ENCODE results near the gene E2F2.

The E2F2 gene

DNA sequence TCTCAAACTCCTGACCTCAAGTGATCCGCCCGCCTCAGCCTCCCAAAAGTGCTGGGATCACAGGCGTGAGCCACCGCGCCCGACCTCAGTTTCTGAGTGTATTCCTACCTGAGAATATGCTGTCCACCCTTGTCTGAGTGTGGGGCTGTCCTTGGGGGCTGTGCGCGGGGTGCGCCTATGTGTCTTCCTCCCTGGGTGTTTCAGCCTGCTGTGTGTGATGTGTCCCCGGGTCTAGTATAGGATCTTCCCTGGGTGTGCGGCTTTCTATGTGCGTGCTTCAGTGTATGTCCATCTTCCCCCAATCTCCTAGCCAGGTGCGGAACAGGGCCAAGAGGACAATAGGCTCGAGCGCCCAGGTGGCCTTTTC lies 36.6 kb upstream of the E2F2 start:
- peak overlapping the region; percentile 16 for H3K9ac ChIP-seq (ENCODE audit: insufficient read length, low read depth)
- no peak for DNase-seq (ENCODE audit: low read depth, low spot score)
- H3K4me3 ChIP-seq (ENCODE audit: insufficient read length, low read depth) = peak overlapping the region; percentile 34
- no peak for TF ChIP-seq SUZ12 (IDR thresholded peaks at IDR 0.05; ENCODE audit: extremely low read depth, insufficient read depth, insufficient read length)
- H3K27me3 ChIP-seq (ENCODE audit: insufficient read depth, insufficient read length) = no peaks in the 10 kb centered on the region
- no peaks in the 10 kb centered on the region for H3K9me3 ChIP-seq (ENCODE audit: insufficient read depth, low read length)
- H3K36me3 ChIP-seq (ENCODE audit: insufficient read depth, insufficient read length, low read length) = no peaks in the 10 kb centered on the region
- peaks cover 5% of the 10 kb centered on the region for H3K4me1 ChIP-seq (ENCODE audit: insufficient read depth, insufficient read length)

- TF ChIP-seq ZNF274 (IDR thresholded peaks at IDR 0.05; ENCODE audit: low read depth, low read length) (no peak), SUZ12 (IDR thresholded peaks at IDR 0.05; ENCODE audit: extremely low read depth, insufficient read depth, insufficient read length) (no peak), YY1 (IDR thresholded peaks at IDR 0.05; ENCODE audit: insufficient read depth, insufficient read length) (no peak)
- H3K4me1 ChIP-seq (ENCODE audit: insufficient read depth, insufficient read length) = peaks cover 5% of the 10 kb centered on the region
- H3K4me3 ChIP-seq (ENCODE audit: insufficient read length, low read depth) = no peak overlapping the region
- H3K36me3 ChIP-seq (ENCODE audit: insufficient read depth, insufficient read length, low read length) = no peaks in the 10 kb centered on the region
- DNase-seq (ENCODE audit: low read depth, low spot score) = no peak
- H3K27me3 ChIP-seq (ENCODE audit: insufficient read depth, insufficient read length) = no peaks in the 10 kb centered on the region
- no peaks in the 10 kb centered on the region for H3K9me3 ChIP-seq (ENCODE audit: insufficient read depth, low read length)
- H3K9ac ChIP-seq (ENCODE audit: insufficient read length, low read depth) = no peak overlapping the region
Measured at GRCh38 chr1:23566304-23566703, 35.3 kb upstream of the E2F2 start.

- no peaks in the 10 kb centered on the region for H3K27me3 ChIP-seq (ENCODE audit: insufficient read depth, insufficient read length)
- H3K4me3 ChIP-seq (ENCODE audit: insufficient read length, low read depth) = no peak overlapping the region
- no peaks in the 10 kb centered on the region for H3K9me3 ChIP-seq (ENCODE audit: insufficient read depth, low read length)
- H3K9ac ChIP-seq (ENCODE audit: insufficient read length, low read depth) = no peak overlapping the region
- no peak for TF ChIP-seq YY1 (IDR thresholded peaks at IDR 0.05; ENCODE audit: insufficient read depth, insufficient read length)
- no peak for TF ChIP-seq SUZ12 (IDR thresholded peaks at IDR 0.05; ENCODE audit: extremely low read depth, insufficient read depth, insufficient read length)
- TF ChIP-seq ZNF274 (IDR thresholded peaks at IDR 0.05; ENCODE audit: low read depth, low read length) = no peak
- peaks cover 5% of the 10 kb centered on the region for H3K4me1 ChIP-seq (ENCODE audit: insufficient read depth, insufficient read length)
- DNase-seq (ENCODE audit: low read depth, low spot score) = no peak
- H3K36me3 ChIP-seq (ENCODE audit: insufficient read depth, insufficient read length, low read length) = no peaks in the 10 kb centered on the region
Measured at GRCh38 chr1:23565776-23566175, 34.7 kb upstream of the E2F2 start.

DNA sequence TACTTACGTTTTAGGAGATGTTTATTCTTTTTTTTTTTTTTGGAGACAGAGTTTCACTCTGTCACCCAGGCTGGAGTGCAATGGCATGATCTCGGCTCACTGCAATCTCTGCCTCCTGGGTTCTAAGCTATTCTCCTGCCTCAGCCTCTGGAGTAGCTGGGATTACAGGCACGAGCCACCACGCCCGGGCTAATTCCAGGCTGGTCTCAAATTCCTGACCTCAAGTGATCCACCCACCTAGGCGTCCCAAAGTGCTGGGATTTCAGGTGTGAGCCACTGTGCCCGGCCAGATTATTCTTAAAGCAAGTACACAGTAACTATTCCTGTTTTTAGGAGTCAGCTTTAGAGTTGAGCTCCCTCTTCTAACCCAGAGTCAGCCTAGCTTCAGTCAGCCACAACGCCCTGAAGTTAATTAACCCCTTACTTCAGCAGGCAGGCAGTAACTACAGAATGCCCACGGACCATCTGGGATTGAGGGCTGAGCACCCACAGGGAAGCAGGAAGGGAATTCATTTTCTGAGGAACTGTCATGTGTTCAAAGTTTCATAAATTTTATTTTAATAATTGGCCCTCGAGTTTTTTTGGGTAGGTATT lies 33.6 kb upstream of the E2F2 start:
- H3K36me3 ChIP-seq (ENCODE audit: insufficient read depth, insufficient read length, low read length) = no peaks in the 10 kb centered on the region
- no peak overlapping the region for H3K4me3 ChIP-seq (ENCODE audit: insufficient read length, low read depth)
- TF ChIP-seq ZNF274 (IDR thresholded peaks at IDR 0.05; ENCODE audit: low read depth, low read length) (no peak), YY1 (IDR thresholded peaks at IDR 0.05; ENCODE audit: insufficient read depth, insufficient read length) (no peak), SUZ12 (IDR thresholded peaks at IDR 0.05; ENCODE audit: extremely low read depth, insufficient read depth, insufficient read length) (no peak)
- no peak overlapping the region for H3K9ac ChIP-seq (ENCODE audit: insufficient read length, low read depth)
- peaks cover 5% of the 10 kb centered on the region for H3K4me1 ChIP-seq (ENCODE audit: insufficient read depth, insufficient read length)
- no peak for DNase-seq (ENCODE audit: low read depth, low spot score)
- H3K27me3 ChIP-seq (ENCODE audit: insufficient read depth, insufficient read length) = no peaks in the 10 kb centered on the region
- no peaks in the 10 kb centered on the region for H3K9me3 ChIP-seq (ENCODE audit: insufficient read depth, low read length)

DNA sequence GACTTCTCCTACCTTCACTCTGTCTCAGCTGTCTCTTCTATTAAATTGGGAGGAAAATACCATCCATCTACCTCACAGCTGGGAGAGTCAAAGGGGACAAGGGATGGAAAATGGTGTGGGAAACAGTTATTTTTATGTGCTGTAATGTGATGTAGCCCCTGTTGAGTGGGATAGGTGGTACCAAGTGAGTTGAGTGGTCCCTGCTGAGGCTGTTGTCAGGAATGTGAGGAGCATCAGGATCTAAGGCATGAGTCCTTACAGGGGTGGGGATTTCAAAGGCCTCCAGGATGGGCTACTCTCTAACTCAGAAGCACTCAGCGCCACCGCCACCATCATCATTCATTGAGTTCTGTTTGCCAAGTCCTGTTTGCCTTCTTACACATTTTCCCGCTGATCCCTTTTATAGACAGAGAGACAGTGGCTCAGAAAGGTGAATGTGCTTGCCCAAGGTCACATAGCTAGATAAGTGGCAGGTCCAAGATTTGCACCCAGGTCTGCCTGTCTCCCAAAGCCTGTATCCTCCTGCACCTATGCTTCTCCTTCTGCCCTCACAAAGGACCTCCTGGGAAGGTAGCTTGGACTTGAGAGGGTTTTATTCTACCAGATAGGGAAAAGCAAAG lies 32.8 kb upstream of the E2F2 start:
- Histone ChIP-seq H3K4me3 (ENCODE audit: insufficient read length, low read depth) (no peak overlapping the region), H3K9me3 (ENCODE audit: insufficient read depth, low read length) (no peaks in the 10 kb centered on the region), H3K36me3 (ENCODE audit: insufficient read depth, insufficient read length, low read length) (peaks cover 4% of the 10 kb centered on the region), H3K9ac (ENCODE audit: insufficient read length, low read depth) (no peak overlapping the region), H3K27me3 (ENCODE audit: insufficient read depth, insufficient read length) (no peaks in the 10 kb centered on the region), H3K4me1 (ENCODE audit: insufficient read depth, insufficient read length) (peaks cover 5% of the 10 kb centered on the region)
- TF ChIP-seq ZNF274 (IDR thresholded peaks at IDR 0.05; ENCODE audit: low read depth, low read length) = no peak
- no peak for TF ChIP-seq SUZ12 (IDR thresholded peaks at IDR 0.05; ENCODE audit: extremely low read depth, insufficient read depth, insufficient read length)
- TF ChIP-seq YY1 (IDR thresholded peaks at IDR 0.05; ENCODE audit: insufficient read depth, insufficient read length) = no peak
- DNase-seq (ENCODE audit: low read depth, low spot score) = no peak

DNA sequence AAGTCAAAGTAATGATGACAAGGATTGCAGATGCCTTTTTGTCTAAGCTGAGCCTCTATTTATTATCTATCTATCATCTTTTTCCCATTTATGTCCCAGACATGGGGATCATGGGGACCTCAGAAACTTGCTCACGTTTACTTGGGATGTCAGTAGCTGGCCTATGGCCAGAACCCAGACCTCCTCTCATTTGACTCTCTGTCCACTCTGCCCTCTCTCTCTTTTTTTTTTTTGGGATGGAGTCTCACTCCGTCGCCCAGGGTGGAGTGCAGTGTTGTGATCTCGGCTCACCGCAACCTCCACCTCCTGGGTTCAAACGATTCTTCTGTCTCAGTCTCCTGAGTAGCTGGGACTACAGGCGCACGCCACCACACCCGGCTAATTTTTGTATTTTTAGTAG lies 32.0 kb upstream of the E2F2 start:
- no peaks in the 10 kb centered on the region for H3K27me3 ChIP-seq (ENCODE audit: insufficient read depth, insufficient read length)
- peaks cover 12% of the 10 kb centered on the region for H3K36me3 ChIP-seq (ENCODE audit: insufficient read depth, insufficient read length, low read length)
- DNase-seq (ENCODE audit: low read depth, low spot score) = no peak
- no peaks in the 10 kb centered on the region for H3K9me3 ChIP-seq (ENCODE audit: insufficient read depth, low read length)
- no peak for TF ChIP-seq YY1 (IDR thresholded peaks at IDR 0.05; ENCODE audit: insufficient read depth, insufficient read length)
- no peak for TF ChIP-seq SUZ12 (IDR thresholded peaks at IDR 0.05; ENCODE audit: extremely low read depth, insufficient read depth, insufficient read length)
- TF ChIP-seq ZNF274 (IDR thresholded peaks at IDR 0.05; ENCODE audit: low read depth, low read length) = no peak
- H3K4me1 ChIP-seq (ENCODE audit: insufficient read depth, insufficient read length) = peaks cover 3% of the 10 kb centered on the region
- H3K4me3 ChIP-seq (ENCODE audit: insufficient read length, low read depth) = no peak overlapping the region
- H3K9ac ChIP-seq (ENCODE audit: insufficient read length, low read depth) = no peak overlapping the region

GRCh38 chr1:23562137-23562876 lies 31.3 kb upstream of the E2F2 start:
- H3K27me3 ChIP-seq (ENCODE audit: insufficient read depth, insufficient read length) = no peaks in the 10 kb centered on the region
- no peaks in the 10 kb centered on the region for H3K9me3 ChIP-seq (ENCODE audit: insufficient read depth, low read length)
- TF ChIP-seq ZNF274 (IDR thresholded peaks at IDR 0.05; ENCODE audit: low read depth, low read length) (no peak), SUZ12 (IDR thresholded peaks at IDR 0.05; ENCODE audit: extremely low read depth, insufficient read depth, insufficient read length) (no peak), YY1 (IDR thresholded peaks at IDR 0.05; ENCODE audit: insufficient read depth, insufficient read length) (no peak)
- H3K9ac ChIP-seq (ENCODE audit: insufficient read length, low read depth) = no peak overlapping the region
- peaks cover 19% of the 10 kb centered on the region for H3K36me3 ChIP-seq (ENCODE audit: insufficient read depth, insufficient read length, low read length)
- H3K4me1 ChIP-seq (ENCODE audit: insufficient read depth, insufficient read length) = peaks cover 3% of the 10 kb centered on the region
- peak; percentile 83 for DNase-seq (ENCODE audit: low read depth, low spot score)
- H3K4me3 ChIP-seq (ENCODE audit: insufficient read length, low read depth) = no peak overlapping the region

Measured in NT2/D1 (cell line).